ENCODE measurements around the gene CSAD. TPM values are rescaled to one million over a fixed set of nuclear protein-coding genes. Genes with fewer than 3 reads are reported as not detected.

CSAD gene
- total RNA-seq, 1 experiment from 2014 or later, result 11.5 TPM

GRCh38 chr12:53198486-53199110 lies 17.9 kb upstream of the CSAD start (continued):
- TF ChIP-seq ZNF281 (CRISPR knock-in tag; IDR thresholded peaks at IDR 0.05) (no peak), FOXK1 (CRISPR knock-in tag; IDR thresholded peaks at IDR 0.05) (no peak), TP53 (CRISPR knock-in tag; IDR thresholded peaks at IDR 0.05) (no peak), NR2C2 (CRISPR knock-in tag; IDR thresholded peaks at IDR 0.05) (no peak), PRRX2 (CRISPR knock-in tag; IDR thresholded peaks at IDR 0.05) (no peak), ESRRA (CRISPR knock-in tag; IDR thresholded peaks at IDR 0.05; ENCODE audit: borderline replicate concordance) (no peak), ZNF396 (CRISPR knock-in tag; IDR thresholded peaks at IDR 0.05; ENCODE audit: borderline replicate concordance) (no peak), MAX (CRISPR knock-in tag; IDR thresholded peaks at IDR 0.05) (no peak), USF2 (CRISPR knock-in tag; IDR thresholded peaks at IDR 0.05) (no peak), CDX4 (CRISPR knock-in tag; IDR thresholded peaks at IDR 0.05; ENCODE audit: borderline replicate concordance) (no peak), CREB1 (CRISPR knock-in tag; IDR thresholded peaks at IDR 0.05) (no peak)

GRCh38 chr12:53197011-53197640 lies 16.4 kb upstream of the CSAD start:
- Mint-ChIP-seq H3K4me3 (peak overlapping the region; percentile 10; the same call in 1 of the 2 replicates), H3K27me3 (ENCODE audit: low read depth) (peaks cover 86% of the 10 kb centered on the region), H3K9me3 (no peaks in the 10 kb centered on the region), H3K4me1 (no peaks in the 10 kb centered on the region), H3K36me3 (no peaks in the 10 kb centered on the region), H3K27ac (no peak overlapping the region)
- ATAC-seq (no peak), DNase-seq (ENCODE audit: low spot score) (no peak)
- CTCF ChIA-PET, result interaction anchor here (0.6 to 10.2 kb wide), 67 partner anchors 9 to 224 kb away, joined by 3 to 136 read pairs (median 6); partner anchors contain the start of genes AAAS, CSAD, EIF4B and ESPL1
- POLR2A ChIA-PET, result interaction anchor here (0.6 to 1.3 kb wide), 7 partner anchors 9 to 294 kb away, joined by 3 to 4 read pairs (median 3); partner anchors contain the start of genes PFDN5 and SPRYD3
- no peak for TF ChIP-seq MXD4 (CRISPR knock-in tag; IDR thresholded peaks at IDR 0.05; ENCODE audit: borderline replicate concordance)
- TF ChIP-seq NR2C2 (CRISPR knock-in tag; IDR thresholded peaks at IDR 0.05), result no peak
- TF ChIP-seq GABPB1 (CRISPR knock-in tag; IDR thresholded peaks at IDR 0.05), result no peak
- no peak for TF ChIP-seq PRRX2 (CRISPR knock-in tag; IDR thresholded peaks at IDR 0.05)
- no peak for TF ChIP-seq ZNF317 (CRISPR knock-in tag; IDR thresholded peaks at IDR 0.05; ENCODE audit: borderline replicate concordance, low read depth)
- no peak for TF ChIP-seq OVOL2 (CRISPR knock-in tag; IDR thresholded peaks at IDR 0.05; ENCODE audit: borderline replicate concordance)
- no peak for TF ChIP-seq HMGA2 (CRISPR knock-in tag; IDR thresholded peaks at IDR 0.05)
- TF ChIP-seq TEAD4 (CRISPR knock-in tag; IDR thresholded peaks at IDR 0.05), result no peak
- TF ChIP-seq ZNF532 (CRISPR knock-in tag; IDR thresholded peaks at IDR 0.05; ENCODE audit: borderline replicate concordance), result no peak
- no peak for TF ChIP-seq ZNF423 (CRISPR knock-in tag; IDR thresholded peaks at IDR 0.05)
- TF ChIP-seq CTCF (IDR thresholded peaks at IDR 0.05), result no peak
- TF ChIP-seq ZNF121 (CRISPR knock-in tag; IDR thresholded peaks at IDR 0.05), result no peak
- TF ChIP-seq ZBTB21 (CRISPR knock-in tag; IDR thresholded peaks at IDR 0.05; ENCODE audit: borderline replicate concordance), result no peak
- TF ChIP-seq ZBTB43 (CRISPR knock-in tag; IDR thresholded peaks at IDR 0.05), result no peak

All from WTC11 (cell line).